ENCODE measurements around the gene IRAG1. TPM values are rescaled to one million over a fixed set of nuclear protein-coding genes. Genes with fewer than 3 reads are reported as not detected.

Gene IRAG1
- total RNA-seq, 4 donors from 2014 or later, result 2.0 to 10.9 (median 4.0) TPM

DNA sequence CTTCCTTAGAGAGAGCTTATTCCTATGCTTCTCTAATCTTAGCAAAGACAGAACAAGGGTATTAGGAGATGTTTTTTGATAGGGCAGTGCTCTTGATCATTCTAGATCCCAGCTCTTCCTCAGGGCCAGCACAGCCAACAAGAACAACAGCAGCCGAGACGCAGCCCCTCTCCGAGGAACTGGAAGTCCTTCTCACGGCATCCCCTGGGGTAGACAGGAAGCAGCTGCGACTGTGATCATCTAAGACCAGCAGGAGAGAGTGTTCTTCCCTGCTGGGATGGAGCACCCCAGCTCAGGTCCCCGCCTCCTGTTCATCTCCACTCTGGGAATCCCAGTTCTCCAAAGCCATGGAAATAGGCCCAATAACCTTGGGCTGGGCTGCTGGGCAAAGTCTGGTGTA is 29.6 kb downstream of the IRAG1 start:
- intact Hi-C loops (cut with DNase I; ENCODE audit: low total_unique reads), result loop anchor here (10.0 kb wide), 1 partner anchor 259 kb away; no protein-coding TSS in a partner anchor
- WGBS, 2 donors, result 75% methylated on average over 6 of the region's 6 CpGs

DNA sequence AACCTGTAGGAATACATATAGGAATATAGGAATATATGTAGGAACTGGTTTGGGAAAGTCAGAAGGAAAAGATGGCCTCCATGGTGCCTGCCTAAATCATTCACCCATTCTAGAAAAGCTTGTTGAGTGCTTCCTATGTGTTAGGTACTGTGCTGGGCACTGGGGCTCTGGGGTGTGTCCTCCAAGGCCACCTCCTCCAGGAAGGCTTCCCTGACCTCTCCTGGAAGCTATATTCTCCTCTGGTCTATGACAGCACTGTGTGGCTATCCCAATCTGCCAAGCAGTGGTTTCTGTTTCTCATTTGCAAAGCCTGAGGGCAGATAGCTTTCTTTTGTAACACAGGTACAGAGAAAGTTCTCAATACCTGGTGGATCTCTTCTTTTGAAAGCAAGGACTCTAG is 30.2 kb downstream of the IRAG1 start:
- no peak overlapping the region for H3K4me3 ChIP-seq (ENCODE audit: low read depth, poor library complexity, severe bottlenecking)
- TF ChIP-seq POLR2A (IDR thresholded peaks at IDR 0.05), result no peak
- TF ChIP-seq, protein P1, sequence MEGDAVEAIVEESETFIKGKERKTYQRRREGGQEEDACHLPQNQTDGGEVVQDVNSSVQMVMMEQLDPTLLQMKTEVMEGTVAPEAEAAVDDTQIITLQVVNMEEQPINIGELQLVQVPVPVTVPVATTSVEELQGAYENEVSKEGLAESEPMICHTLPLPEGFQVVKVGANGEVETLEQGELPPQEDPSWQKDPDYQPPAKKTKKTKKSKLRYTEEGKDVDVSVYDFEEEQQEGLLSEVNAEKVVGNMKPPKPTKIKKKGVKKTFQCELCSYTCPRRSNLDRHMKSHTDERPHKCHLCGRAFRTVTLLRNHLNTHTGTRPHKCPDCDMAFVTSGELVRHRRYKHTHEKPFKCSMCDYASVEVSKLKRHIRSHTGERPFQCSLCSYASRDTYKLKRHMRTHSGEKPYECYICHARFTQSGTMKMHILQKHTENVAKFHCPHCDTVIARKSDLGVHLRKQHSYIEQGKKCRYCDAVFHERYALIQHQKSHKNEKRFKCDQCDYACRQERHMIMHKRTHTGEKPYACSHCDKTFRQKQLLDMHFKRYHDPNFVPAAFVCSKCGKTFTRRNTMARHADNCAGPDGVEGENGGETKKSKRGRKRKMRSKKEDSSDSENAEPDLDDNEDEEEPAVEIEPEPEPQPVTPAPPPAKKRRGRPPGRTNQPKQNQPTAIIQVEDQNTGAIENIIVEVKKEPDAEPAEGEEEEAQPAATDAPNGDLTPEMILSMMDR (IDR thresholded peaks at IDR 0.05), result no peak
- intact Hi-C loops (cut with DNase I; ENCODE audit: low total_unique reads), result loop anchor here (10.0 kb wide), 1 partner anchor 259 kb away; no protein-coding TSS in a partner anchor
- DNase-seq (ENCODE audit: low spot score in 2 of 2), result no peak

More for the DNA sequence above, 29.6 kb downstream of the IRAG1 start:
- DNase-seq (ENCODE audit: low spot score in 2 of 2), result no peak
- no peak overlapping the region for H3K4me3 ChIP-seq (ENCODE audit: low read depth, poor library complexity, severe bottlenecking)
- TF ChIP-seq, protein P1 (IDR thresholded peaks at IDR 0.05), result no peak
- TF ChIP-seq POLR2A (IDR thresholded peaks at IDR 0.05), result no peak

DNA sequence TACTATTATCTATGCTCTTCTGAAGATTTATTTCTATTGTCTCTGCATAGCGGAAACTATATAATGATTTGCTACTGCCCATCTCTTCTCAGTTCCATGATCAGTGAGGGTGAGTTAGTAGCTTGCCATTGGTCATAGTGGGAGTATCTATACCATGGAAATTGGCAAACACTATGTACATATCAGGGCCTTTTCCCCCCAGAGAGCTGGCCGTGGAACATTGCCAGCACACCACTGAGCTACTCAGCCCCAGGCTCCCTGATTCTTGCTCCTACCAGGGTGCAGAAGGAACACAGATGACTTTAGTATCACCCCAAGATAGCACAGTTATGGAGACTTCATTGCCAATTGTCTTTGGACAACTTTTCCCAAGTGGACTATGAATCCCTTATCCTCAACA is 33.2 kb downstream of the IRAG1 start:
- H3K4me3 ChIP-seq (ENCODE audit: low read depth, poor library complexity, severe bottlenecking), result no peak overlapping the region
- DNase-seq (ENCODE audit: low spot score in 2 of 2), result no peak
- intact Hi-C loops (cut with DNase I; ENCODE audit: low total_unique reads), result loop anchor here (10.0 kb wide), 1 partner anchor 256 kb away; no protein-coding TSS in a partner anchor
- TF ChIP-seq, protein P1 (IDR thresholded peaks at IDR 0.05), result no peak
- no peak for TF ChIP-seq POLR2A (IDR thresholded peaks at IDR 0.05)
- WGBS, 2 donors, result 87 to 94% methylated on average over 2 of the region's 2 CpGs

DNA sequence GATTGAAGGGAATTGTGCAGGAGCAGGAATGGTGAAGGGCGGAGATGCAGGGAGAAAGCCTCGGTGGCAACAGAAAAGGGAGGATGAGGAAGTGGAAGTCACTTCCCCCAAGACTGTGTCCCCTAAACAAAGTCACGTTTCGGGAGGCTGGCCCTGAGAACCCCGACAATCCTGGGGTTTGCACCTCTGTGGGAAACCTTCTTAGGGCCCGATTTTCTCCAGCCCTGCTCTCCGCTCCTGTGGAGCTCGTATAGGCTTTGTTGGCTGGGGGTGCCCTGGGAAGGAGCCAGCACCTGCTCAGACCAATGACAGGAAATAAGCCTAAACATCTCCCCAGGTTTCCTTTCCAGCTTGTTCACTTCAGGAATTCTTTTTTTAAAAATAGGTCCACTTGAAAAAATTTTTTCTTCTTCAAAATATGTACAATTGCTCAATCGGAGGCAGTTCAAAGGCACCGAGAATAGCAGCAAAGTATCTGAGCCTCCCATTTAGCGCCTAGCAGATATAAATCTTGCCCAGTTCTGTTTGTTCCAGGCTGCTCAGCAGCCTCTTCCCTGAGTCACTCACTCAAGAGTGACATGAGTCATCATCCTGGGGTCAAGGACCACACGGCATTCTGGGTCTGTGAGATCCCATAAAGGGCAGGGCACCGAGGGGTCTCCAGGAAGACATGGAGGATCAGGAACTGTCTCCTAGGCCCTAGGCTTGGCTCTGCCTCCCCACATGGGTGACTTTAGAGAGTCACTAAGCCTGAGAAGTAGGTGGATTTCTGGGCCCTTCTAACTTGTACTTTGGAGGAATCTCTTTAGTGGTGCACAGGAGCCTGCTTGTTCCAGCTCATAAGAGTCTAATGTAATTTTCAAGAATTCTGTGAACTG is 34.0 kb downstream of the IRAG1 start:
- intact Hi-C loops (cut with DNase I; ENCODE audit: low total_unique reads), result loop anchor here (10.0 kb wide), 1 partner anchor 255 kb away; no protein-coding TSS in a partner anchor
- H3K4me3 ChIP-seq (ENCODE audit: low read depth, poor library complexity, severe bottlenecking), result no peak overlapping the region
- DNase-seq (ENCODE audit: low spot score in 2 of 2), result peak; percentile 79 to 89
- 31 to 32% methylated on average over 13 of the region's 13 CpGs for WGBS, 2 donors
- TF ChIP-seq, protein P1 (IDR thresholded peaks at IDR 0.05), result no peak
- TF ChIP-seq POLR2A (IDR thresholded peaks at IDR 0.05), result no peak

DNA sequence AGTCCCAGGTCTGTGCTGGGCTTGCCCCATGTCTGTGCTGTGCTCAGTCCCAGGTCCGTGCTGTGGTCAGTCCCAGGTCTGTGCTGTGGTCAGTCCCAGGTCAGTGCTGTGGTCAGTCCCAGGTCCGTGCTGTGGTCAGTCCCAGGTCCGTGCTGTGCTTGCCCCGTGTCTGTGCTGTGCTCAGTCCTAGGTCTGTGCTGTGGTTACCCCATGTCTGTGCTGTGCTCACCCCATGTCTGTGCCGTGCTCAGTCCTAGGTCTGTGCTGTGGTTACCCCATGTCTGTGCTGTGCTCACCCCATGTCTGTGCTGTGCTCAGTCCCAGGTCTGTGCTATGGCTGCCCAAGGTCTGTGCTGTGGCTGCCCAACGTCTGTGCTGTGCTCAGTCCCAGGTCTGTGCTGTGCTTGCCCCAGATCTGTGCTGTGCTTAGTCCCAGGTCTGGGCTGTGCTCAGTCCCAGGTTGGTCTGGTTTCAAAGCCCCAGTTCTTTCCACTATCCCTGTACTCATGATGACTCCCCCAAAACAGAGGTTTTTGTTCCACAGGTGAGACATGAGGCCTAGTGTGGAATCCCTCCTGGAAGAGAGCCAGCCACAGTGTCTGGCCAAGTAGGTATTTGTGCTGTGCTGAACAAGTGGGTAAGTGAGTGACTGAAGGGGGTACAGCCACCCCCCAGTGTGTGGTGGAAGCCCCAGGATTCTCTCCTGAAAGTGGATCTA is 34.8 kb downstream of the IRAG1 start:
- H3K4me3 ChIP-seq (ENCODE audit: low read depth, poor library complexity, severe bottlenecking), result no peak overlapping the region
- intact Hi-C loops (cut with DNase I; ENCODE audit: low total_unique reads), result no loop called here
- TF ChIP-seq, protein P1 (IDR thresholded peaks at IDR 0.05), result no peak
- TF ChIP-seq POLR2A (IDR thresholded peaks at IDR 0.05), result no peak
- 65 to 79% methylated on average over 2 to 6 of the region's 6 CpGs for WGBS, 2 donors
- DNase-seq (ENCODE audit: low spot score in 2 of 2), result no peak

Data from lower leg skin (tissue), 4 donors.